H1 (cell line): ENCODE results near the gene MPV17L2.

Experiments
- CTCF ChIP-seq, 3 experiments: IDR thresholded peaks; 1 replicate in 2 of 3; 2 replicates in 1 of 3; pipeline versions ENCODE4 v1.5.1 to v1.6.1; 2011; ENCODE audit warnings: low read length in 3 of 3, mild to moderate bottlenecking in 3 of 3, inconsistent platforms in 2 of 3, low read depth in 1 of 3, moderate library complexity in 1 of 3; ENCODE audit not compliant: insufficient read depth in 1 of 3; ENCODE audit errors: control extremely low read depth in 1 of 3
- RAD21 ChIP-seq, 2 experiments: IDR thresholded peaks in 1 of 2; conservative IDR thresholded peaks in 1 of 2; 2 replicates each; pipeline ENCODE4 v1.6.1; 2011; ENCODE audit warnings: low read depth in 2 of 2, low read length in 2 of 2, improper control_type of control experiment in 1 of 2, inconsistent platforms in 1 of 2, mild to moderate bottlenecking in 1 of 2, moderate library complexity in 1 of 2
- TAF1 ChIP-seq: IDR thresholded peaks from 2 replicates; pipeline ENCODE4 v1.6.1; 2011; ENCODE audit warnings: mild to moderate bottlenecking, low read depth, low read length

DNA sequence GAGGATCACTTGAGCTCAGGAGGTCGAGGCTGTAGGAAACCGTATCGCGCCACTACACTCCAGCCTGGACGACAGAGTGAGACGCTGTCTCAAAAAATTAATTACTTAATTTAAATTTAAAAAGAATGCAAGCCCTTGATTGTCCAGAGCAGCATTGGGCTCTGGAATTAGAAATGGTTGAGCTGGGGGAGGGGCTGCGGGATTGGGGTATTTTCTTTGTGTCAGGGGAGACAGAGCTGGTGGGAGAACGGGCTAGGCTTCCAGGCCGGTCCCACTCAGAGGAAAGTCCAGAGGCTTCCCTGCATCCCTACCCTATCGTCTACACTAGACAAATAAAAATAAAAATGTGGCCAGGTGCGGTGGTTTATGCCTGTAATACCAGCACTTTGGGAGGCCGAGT, 13.0 kb downstream of the MPV17L2 start:
- TF ChIP-seq RAD21 (IDR thresholded peaks at IDR 0.05 in 1 of 2, conservative IDR thresholded peaks at IDR 0.05 in 1 of 2; ENCODE audit: low read depth in 2 of 2, low read length in 2 of 2) (no peak), CTCF (IDR thresholded peaks at IDR 0.05; ENCODE audit: control extremely low read depth in 1 of 3, insufficient read depth in 1 of 3, low read depth in 1 of 3, low read length in 3 of 3) (no peak), TAF1 (no peak)
